Measurements from ENCODE around the gene SGIP1. TPM values are rescaled to one million over a fixed set of nuclear protein-coding genes. Genes with fewer than 3 reads are reported as not detected.

SGIP1 gene
- total and polyA plus RNA-seq, 2 experiments from 2014 or later: 2.4 to 6.1 TPM

- TF ChIP-seq, protein P1, sequence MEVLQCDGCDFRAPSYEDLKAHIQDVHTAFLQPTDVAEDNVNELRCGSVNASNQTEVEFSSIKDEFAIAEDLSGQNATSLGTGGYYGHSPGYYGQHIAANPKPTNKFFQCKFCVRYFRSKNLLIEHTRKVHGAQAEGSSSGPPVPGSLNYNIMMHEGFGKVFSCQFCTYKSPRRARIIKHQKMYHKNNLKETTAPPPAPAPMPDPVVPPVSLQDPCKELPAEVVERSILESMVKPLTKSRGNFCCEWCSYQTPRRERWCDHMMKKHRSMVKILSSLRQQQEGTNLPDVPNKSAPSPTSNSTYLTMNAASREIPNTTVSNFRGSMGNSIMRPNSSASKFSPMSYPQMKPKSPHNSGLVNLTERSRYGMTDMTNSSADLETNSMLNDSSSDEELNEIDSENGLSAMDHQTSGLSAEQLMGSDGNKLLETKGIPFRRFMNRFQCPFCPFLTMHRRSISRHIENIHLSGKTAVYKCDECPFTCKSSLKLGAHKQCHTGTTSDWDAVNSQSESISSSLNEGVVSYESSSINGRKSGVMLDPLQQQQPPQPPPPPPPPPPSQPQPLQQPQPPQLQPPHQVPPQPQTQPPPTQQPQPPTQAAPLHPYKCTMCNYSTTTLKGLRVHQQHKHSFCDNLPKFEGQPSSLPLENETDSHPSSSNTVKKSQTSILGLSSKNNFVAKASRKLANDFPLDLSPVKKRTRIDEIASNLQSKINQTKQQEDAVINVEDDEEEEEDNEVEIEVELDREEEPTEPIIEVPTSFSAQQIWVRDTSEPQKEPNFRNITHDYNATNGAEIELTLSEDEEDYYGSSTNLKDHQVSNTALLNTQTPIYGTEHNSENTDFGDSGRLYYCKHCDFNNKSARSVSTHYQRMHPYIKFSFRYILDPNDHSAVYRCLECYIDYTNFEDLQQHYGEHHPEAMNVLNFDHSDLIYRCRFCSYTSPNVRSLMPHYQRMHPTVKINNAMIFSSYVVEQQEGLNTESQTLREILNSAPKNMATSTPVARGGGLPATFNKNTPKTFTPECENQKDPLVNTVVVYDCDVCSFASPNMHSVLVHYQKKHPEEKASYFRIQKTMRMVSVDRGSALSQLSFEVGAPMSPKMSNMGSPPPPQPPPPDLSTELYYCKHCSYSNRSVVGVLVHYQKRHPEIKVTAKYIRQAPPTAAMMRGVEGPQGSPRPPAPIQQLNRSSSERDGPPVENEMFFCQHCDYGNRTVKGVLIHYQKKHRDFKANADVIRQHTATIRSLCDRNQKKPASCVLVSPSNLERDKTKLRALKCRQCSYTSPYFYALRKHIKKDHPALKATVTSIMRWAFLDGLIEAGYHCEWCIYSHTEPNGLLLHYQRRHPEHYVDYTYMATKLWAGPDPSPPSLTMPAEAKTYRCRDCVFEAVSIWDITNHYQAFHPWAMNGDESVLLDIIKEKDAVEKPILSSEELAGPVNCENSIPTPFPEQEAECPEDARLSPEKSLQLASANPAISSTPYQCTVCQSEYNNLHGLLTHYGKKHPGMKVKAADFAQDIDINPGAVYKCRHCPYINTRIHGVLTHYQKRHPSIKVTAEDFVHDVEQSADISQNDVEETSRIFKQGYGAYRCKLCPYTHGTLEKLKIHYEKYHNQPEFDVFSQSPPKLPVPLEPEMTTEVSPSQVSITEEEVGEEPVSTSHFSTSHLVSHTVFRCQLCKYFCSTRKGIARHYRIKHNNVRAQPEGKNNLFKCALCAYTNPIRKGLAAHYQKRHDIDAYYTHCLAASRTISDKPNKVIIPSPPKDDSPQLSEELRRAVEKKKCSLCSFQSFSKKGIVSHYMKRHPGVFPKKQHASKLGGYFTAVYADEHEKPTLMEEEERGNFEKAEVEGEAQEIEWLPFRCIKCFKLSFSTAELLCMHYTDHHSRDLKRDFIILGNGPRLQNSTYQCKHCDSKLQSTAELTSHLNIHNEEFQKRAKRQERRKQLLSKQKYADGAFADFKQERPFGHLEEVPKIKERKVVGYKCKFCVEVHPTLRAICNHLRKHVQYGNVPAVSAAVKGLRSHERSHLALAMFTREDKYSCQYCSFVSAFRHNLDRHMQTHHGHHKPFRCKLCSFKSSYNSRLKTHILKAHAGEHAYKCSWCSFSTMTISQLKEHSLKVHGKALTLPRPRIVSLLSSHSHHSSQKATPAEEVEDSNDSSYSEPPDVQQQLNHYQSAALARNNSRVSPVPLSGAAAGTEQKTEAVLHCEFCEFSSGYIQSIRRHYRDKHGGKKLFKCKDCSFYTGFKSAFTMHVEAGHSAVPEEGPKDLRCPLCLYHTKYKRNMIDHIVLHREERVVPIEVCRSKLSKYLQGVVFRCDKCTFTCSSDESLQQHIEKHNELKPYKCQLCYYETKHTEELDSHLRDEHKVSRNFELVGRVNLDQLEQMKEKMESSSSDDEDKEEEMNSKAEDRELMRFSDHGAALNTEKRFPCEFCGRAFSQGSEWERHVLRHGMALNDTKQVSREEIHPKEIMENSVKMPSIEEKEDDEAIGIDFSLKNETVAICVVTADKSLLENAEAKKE (CRISPR knock-in tag; IDR thresholded peaks at IDR 0.05): no peak
- TF ChIP-seq JUNB (IDR thresholded peaks at IDR 0.05; ENCODE audit: unreplicated experiment): no peak
- TF ChIP-seq STAT1 (IDR thresholded peaks at IDR 0.05; ENCODE audit: unreplicated experiment): no peak
- no peak for TF ChIP-seq CREB1 (CRISPR knock-in tag; IDR thresholded peaks at IDR 0.05; ENCODE audit: low read depth)
- TF ChIP-seq CTCF (conservative IDR thresholded peaks at IDR 0.05; ENCODE audit: low read depth in 2 of 2): no peak
- no peak for TF ChIP-seq NANOG (IDR thresholded peaks at IDR 0.05; ENCODE audit: borderline replicate concordance)
Measured at GRCh38 chr1:66493731-66494130, 40.2 kb upstream of the SGIP1 start (continued).

GRCh38 chr1:66494482-66494881 lies 39.5 kb upstream of the SGIP1 start:
- Mint-ChIP-seq H3K4me3 (no peak overlapping the region), H3K27me3 (ENCODE audit: insufficient read depth, low read depth, poor library complexity) (no peaks in the 10 kb centered on the region)
- ATAC-seq: no peak
- TF ChIP-seq NANOG (IDR thresholded peaks at IDR 0.05; ENCODE audit: borderline replicate concordance): no peak
- TF ChIP-seq CTCF (conservative IDR thresholded peaks at IDR 0.05; ENCODE audit: low read depth in 2 of 2): no peak
- no peak for TF ChIP-seq STAT1 (IDR thresholded peaks at IDR 0.05; ENCODE audit: unreplicated experiment)
- no peak for TF ChIP-seq REST (IDR thresholded peaks at IDR 0.05; ENCODE audit: unreplicated experiment)
- TF ChIP-seq POLR2AphosphoS5 (IDR thresholded peaks at IDR 0.05; ENCODE audit: low read depth): no peak
- no peak for TF ChIP-seq EZH2phosphoT487 (IDR thresholded peaks at IDR 0.05; ENCODE audit: unreplicated experiment)
- TF ChIP-seq, protein P2, sequence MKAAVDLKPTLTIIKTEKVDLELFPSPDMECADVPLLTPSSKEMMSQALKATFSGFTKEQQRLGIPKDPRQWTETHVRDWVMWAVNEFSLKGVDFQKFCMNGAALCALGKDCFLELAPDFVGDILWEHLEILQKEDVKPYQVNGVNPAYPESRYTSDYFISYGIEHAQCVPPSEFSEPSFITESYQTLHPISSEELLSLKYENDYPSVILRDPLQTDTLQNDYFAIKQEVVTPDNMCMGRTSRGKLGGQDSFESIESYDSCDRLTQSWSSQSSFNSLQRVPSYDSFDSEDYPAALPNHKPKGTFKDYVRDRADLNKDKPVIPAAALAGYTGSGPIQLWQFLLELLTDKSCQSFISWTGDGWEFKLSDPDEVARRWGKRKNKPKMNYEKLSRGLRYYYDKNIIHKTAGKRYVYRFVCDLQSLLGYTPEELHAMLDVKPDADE (IDR thresholded peaks at IDR 0.05): no peak
- no peak for TF ChIP-seq JUNB (IDR thresholded peaks at IDR 0.05; ENCODE audit: unreplicated experiment)

More at GRCh38 chr1:66494482-66494881, 39.5 kb upstream of the SGIP1 start:
- Histone ChIP-seq H3K4me3 (no peak overlapping the region), H3K36me3 (ENCODE audit: insufficient read depth) (no peaks in the 10 kb centered on the region), H3K27me3 (ENCODE audit: insufficient read depth) (no peaks in the 10 kb centered on the region), H3K79me2 (replicated peaks; ENCODE audit: insufficient read depth) (no peaks in the 10 kb centered on the region), H3K4me2 (no peak overlapping the region), H3F3A (replicated peaks; ENCODE audit: low read depth) (no peaks in the 10 kb centered on the region), H2AFZ (no peak overlapping the region), H3K27ac (ENCODE audit: low read depth) (no peak overlapping the region), H4K20me1 (replicated peaks; ENCODE audit: insufficient read depth) (no peaks in the 10 kb centered on the region), H3K9me2 (ENCODE audit: insufficient read depth) (no peaks in the 10 kb centered on the region), H3K4me1 (ENCODE audit: insufficient read depth) (no peaks in the 10 kb centered on the region)
- no peaks in the 10 kb centered on the region for H3K4me1 Mint-ChIP-seq
- H3K9me3 Mint-ChIP-seq: no peaks in the 10 kb centered on the region
- no peak for DNase-seq (ENCODE audit: low spot score)
- peak overlapping the region; percentile 55; the same call in 1 of the 2 replicates for H3K27ac Mint-ChIP-seq
- no peaks in the 10 kb centered on the region for H3K36me3 Mint-ChIP-seq (ENCODE audit: low read depth)

Data from GM23338 (cell line).